Measurements from ENCODE around the gene TSSK6.

Gene TSSK6

GRCh38 chr19:19489804-19490204 lies 25.5 kb downstream of the TSSK6 start:
- Histone ChIP-seq H3K4me2 (ENCODE audit: low read depth, low read length, poor library complexity, severe bottlenecking) (peak overlapping the region; percentile 14), H3K79me2 (ENCODE audit: insufficient read depth, low read length) (peaks cover 47% of the 10 kb centered on the region), H3K9ac (ENCODE audit: low read length) (no peak overlapping the region)

GRCh38 chr19:19488875-19489690 lies 26.3 kb downstream of the TSSK6 start:
- Histone ChIP-seq H2AFZ (ENCODE audit: low read depth, low read length, severe bottlenecking) (no peak overlapping the region), H3K4me3 (ENCODE audit: insufficient read depth, low read length, poor library complexity, severe bottlenecking) (no peak overlapping the region), H4K20me1 (ENCODE audit: low read depth, low read length) (no peaks in the 10 kb centered on the region), H3K79me2 (ENCODE audit: insufficient read depth, low read length) (peaks cover 49% of the 10 kb centered on the region), H3K27ac (ENCODE audit: low read depth, low read length) (peak overlapping the region; percentile 71), H3F3A (ENCODE audit: insufficient read depth) (peaks cover 17% of the 10 kb centered on the region), H3K36me3 (ENCODE audit: low read length) (no peaks in the 10 kb centered on the region), H3K9ac (ENCODE audit: low read length) (peak overlapping the region; percentile 25), H3K9me3 (ENCODE audit: insufficient read depth, low read length) (no peaks in the 10 kb centered on the region), H3K27me3 (ENCODE audit: low read length) (no peaks in the 10 kb centered on the region), H3K4me2 (ENCODE audit: low read depth, low read length, poor library complexity, severe bottlenecking) (peak overlapping the region; percentile 22), H3K9me2 (replicated peaks; ENCODE audit: insufficient read depth, low read length) (no peaks in the 10 kb centered on the region)
- TF ChIP-seq EZH2phosphoT487 (conservative IDR thresholded peaks at IDR 0.05; ENCODE audit: low read length), result no peak
- TF ChIP-seq CTCF (IDR thresholded peaks at IDR 0.05; ENCODE audit: insufficient read depth, low read length, poor library complexity, severe bottlenecking), result no peak

More at GRCh38 chr19:19489804-19490204, 25.5 kb downstream of the TSSK6 start:
- peaks cover 17% of the 10 kb centered on the region for H3F3A ChIP-seq (ENCODE audit: insufficient read depth)
- H3K27ac ChIP-seq (ENCODE audit: low read depth, low read length), result peak overlapping the region; percentile 71
- H3K9me3 ChIP-seq (ENCODE audit: insufficient read depth, low read length), result no peaks in the 10 kb centered on the region
- H3K9me2 ChIP-seq (replicated peaks; ENCODE audit: insufficient read depth, low read length), result no peaks in the 10 kb centered on the region
- H3K4me3 ChIP-seq (ENCODE audit: insufficient read depth, low read length, poor library complexity, severe bottlenecking), result no peak overlapping the region
- TF ChIP-seq EZH2phosphoT487 (conservative IDR thresholded peaks at IDR 0.05; ENCODE audit: low read length) (no peak), CTCF (IDR thresholded peaks at IDR 0.05; ENCODE audit: insufficient read depth, low read length, poor library complexity, severe bottlenecking) (no peak)
- H4K20me1 ChIP-seq (ENCODE audit: low read depth, low read length), result no peaks in the 10 kb centered on the region
- H3K27me3 ChIP-seq (ENCODE audit: low read length), result no peaks in the 10 kb centered on the region
- H3K36me3 ChIP-seq (ENCODE audit: low read length), result no peaks in the 10 kb centered on the region
- H2AFZ ChIP-seq (ENCODE audit: low read depth, low read length, severe bottlenecking), result no peak overlapping the region

DNA sequence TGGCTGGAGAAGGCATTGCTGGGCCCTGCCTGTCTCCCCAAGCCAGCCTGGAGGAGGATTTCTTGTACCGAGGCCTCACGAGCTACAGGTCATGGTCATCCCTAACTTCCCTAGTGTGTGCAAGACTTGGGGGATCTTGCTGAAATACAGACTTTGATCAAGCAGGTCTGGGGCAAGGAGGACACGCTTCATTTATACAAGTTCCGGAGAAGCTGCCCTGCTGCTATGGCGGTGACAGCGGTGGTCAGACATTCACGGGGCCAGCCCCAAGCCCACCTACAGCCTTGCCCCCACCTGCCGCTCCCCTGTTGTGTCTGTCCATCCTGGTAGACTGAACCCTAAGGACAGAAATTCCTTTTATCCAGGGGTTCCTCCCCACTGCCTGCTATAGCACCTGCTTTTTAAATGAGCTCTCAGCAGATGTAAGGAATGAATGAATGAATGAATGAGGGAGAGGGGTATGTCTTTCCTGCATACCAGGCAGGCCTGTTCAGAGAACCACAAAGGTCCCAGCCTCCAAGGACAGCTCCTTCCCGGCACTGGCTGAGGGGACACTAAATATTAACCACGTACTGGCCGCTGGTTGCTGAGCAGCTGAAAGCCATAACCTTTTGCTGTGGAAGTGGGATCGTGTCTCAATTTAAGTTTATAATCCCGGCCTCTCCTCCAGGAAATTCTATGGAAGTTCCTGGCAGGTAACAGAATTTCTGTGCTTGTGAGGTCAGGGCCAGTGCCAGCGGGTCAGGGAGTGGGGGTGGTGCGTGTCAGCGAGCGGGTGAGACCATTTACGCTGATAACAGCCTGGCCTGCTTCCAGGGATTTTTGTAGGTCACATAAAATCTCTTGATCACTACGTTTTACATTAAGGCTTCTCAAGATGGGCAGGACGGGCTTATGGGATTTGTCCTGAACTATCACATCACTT lies 27.1 kb downstream of the TSSK6 start:
- H4K20me1 ChIP-seq (ENCODE audit: low read depth, low read length), result no peaks in the 10 kb centered on the region
- H3F3A ChIP-seq (ENCODE audit: insufficient read depth), result peaks cover 17% of the 10 kb centered on the region
- H3K27me3 ChIP-seq (ENCODE audit: low read length), result no peaks in the 10 kb centered on the region
- no peak overlapping the region for H3K4me3 ChIP-seq (ENCODE audit: insufficient read depth, low read length, poor library complexity, severe bottlenecking)
- H3K79me2 ChIP-seq (ENCODE audit: insufficient read depth, low read length), result peaks cover 51% of the 10 kb centered on the region
- H3K4me2 ChIP-seq (ENCODE audit: low read depth, low read length, poor library complexity, severe bottlenecking), result peak overlapping the region; percentile 22
- no peak overlapping the region for H2AFZ ChIP-seq (ENCODE audit: low read depth, low read length, severe bottlenecking)
- peak overlapping the region; percentile 71 for H3K27ac ChIP-seq (ENCODE audit: low read depth, low read length)
- H3K9me2 ChIP-seq (replicated peaks; ENCODE audit: insufficient read depth, low read length), result no peaks in the 10 kb centered on the region
- TF ChIP-seq EZH2phosphoT487 (conservative IDR thresholded peaks at IDR 0.05; ENCODE audit: low read length) (no peak), CTCF (IDR thresholded peaks at IDR 0.05; ENCODE audit: insufficient read depth, low read length, poor library complexity, severe bottlenecking) (no peak)
- H3K9me3 ChIP-seq (ENCODE audit: insufficient read depth, low read length), result no peaks in the 10 kb centered on the region
- no peaks in the 10 kb centered on the region for H3K36me3 ChIP-seq (ENCODE audit: low read length)
- peak overlapping the region; percentile 25; the same call in 1 of the 2 replicates for H3K9ac ChIP-seq (ENCODE audit: low read length)

Data from SU-DHL-6 (cell line).